22Rv1 (cell line): ENCODE data around the gene ZNF396.

Experiments used
- ZFX ChIP-seq: fragments of 450-650 bp; IDR thresholded peaks from 2 replicates; pipeline ENCODE4 v1.6.1; 2017; ENCODE audit warnings: antibody characterized with exemption, borderline replicate concordance
- TF ChIP-seq, protein P1 (sequence below): fragments of 450-650 bp; IDR thresholded peaks from 2 replicates; pipeline ENCODE4 v1.5.1; 2017; ENCODE audit warnings: mild to moderate bottlenecking

DNA sequence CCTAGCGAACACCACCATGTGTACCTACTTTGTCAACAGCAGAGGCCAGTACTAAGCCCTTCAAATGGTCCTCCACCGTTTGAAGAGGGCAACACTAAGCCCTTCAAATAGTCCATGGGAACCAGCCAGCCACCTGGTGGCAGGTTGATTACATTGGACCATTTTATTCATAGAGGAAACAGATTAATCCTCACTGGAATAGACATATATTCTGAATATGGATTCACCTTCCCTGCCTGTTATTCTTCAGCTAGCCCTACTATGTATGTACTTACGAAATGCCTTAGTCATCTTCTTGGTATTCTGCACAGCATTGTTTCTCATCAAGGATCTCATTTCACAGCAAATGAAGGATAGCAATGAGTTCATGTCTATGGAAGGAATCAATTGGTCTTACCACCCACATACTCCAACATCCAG lies 10.0 kb upstream of the ZNF396 start:
- TF ChIP-seq, protein P1, sequence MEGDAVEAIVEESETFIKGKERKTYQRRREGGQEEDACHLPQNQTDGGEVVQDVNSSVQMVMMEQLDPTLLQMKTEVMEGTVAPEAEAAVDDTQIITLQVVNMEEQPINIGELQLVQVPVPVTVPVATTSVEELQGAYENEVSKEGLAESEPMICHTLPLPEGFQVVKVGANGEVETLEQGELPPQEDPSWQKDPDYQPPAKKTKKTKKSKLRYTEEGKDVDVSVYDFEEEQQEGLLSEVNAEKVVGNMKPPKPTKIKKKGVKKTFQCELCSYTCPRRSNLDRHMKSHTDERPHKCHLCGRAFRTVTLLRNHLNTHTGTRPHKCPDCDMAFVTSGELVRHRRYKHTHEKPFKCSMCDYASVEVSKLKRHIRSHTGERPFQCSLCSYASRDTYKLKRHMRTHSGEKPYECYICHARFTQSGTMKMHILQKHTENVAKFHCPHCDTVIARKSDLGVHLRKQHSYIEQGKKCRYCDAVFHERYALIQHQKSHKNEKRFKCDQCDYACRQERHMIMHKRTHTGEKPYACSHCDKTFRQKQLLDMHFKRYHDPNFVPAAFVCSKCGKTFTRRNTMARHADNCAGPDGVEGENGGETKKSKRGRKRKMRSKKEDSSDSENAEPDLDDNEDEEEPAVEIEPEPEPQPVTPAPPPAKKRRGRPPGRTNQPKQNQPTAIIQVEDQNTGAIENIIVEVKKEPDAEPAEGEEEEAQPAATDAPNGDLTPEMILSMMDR = no peak
- TF ChIP-seq ZFX = no peak
